T-helper 9 cell (primary cell): ENCODE data around the gene ZNF730.
A peak's percentile ranks its signal among the peaks of the same experiment; 100 is the strongest.
"Not testable (repeated sequence)": the region's sequence is repeated elsewhere in the genome, so short reads cannot be mapped to it uniquely, and the experiment has no call there.

Experiments used
- DNase-seq: peaks from one replicate; pipeline ENCODE4 v3.0.0-alpha.2; 2020
- total RNA-seq, 2 donors: gene quantifications; one replicate each; lab custom pipeline; 2026; lab: John Stamatoyannopoulos, UW

The ZNF730 gene
- total RNA-seq, result 0 reads per million in 2 donors

- peak; percentile 3 for DNase-seq
These were observed at the start of gene ZNF730 for GRCh38 chr19:23116802-23117571. ZNF730 (plus strand) TSS chr19:23117025; CDS start chr19:23117174, 149 bp downstream.

GRCh38 chr19:23070353-23071146, 46.3 kb upstream of the ZNF730 start:
- DNase-seq, result no peak

- no peak for DNase-seq
These were observed 45.7 kb upstream of the ZNF730 start for GRCh38 chr19:23071147-23071511.

GRCh38 chr19:23075031-23075733, 41.6 kb upstream of the ZNF730 start:
- no peak for DNase-seq

- not testable (repeated sequence) for DNase-seq
These were observed 39.0 kb upstream of the ZNF730 start for GRCh38 chr19:23077776-23078175.

- no peak for DNase-seq
These were observed 23.0 kb upstream of the ZNF730 start for GRCh38 chr19:23093832-23094231.

- DNase-seq, result no peak
These were observed 21.4 kb upstream of the ZNF730 start for GRCh38 chr19:23095418-23095817.

GRCh38 chr19:23098286-23098685, 18.5 kb upstream of the ZNF730 start:
- no peak for DNase-seq

GRCh38 chr19:23098988-23099387, 17.8 kb upstream of the ZNF730 start:
- no peak for DNase-seq

GRCh38 chr19:23099966-23100365, 16.9 kb upstream of the ZNF730 start:
- DNase-seq, result no peak

- DNase-seq, result no peak
These were observed 15.6 kb upstream of the ZNF730 start for GRCh38 chr19:23101241-23101640.

- DNase-seq, result no peak
These were observed 1.6 kb downstream of the ZNF730 start for GRCh38 chr19:23118400-23118799.

GRCh38 chr19:23134211-23134610, 17.4 kb downstream of the ZNF730 start:
- DNase-seq, result not testable (repeated sequence)

- DNase-seq, result no peak
These were observed 29.0 kb downstream of the ZNF730 start for GRCh38 chr19:23145617-23146415.

GRCh38 chr19:23160766-23161165, 43.9 kb downstream of the ZNF730 start:
- DNase-seq, result no peak

GRCh38 chr19:23168286-23168685, 51.5 kb downstream of the ZNF730 start:
- DNase-seq, result not testable (repeated sequence)

- no peak for DNase-seq
These were observed 66.4 kb downstream of the ZNF730 start for GRCh38 chr19:23183251-23183650.

- DNase-seq, result no peak
These were observed 73.5 kb downstream of the ZNF730 start for GRCh38 chr19:23190341-23190740.
